Measurements from ENCODE around the gene PTER.

GRCh38 chr10:16491933-16492332 lies 55.1 kb downstream of the PTER start:
- TF ChIP-seq CTCF (IDR thresholded peaks at IDR 0.05) (no peak), EZH2 (IDR thresholded peaks at IDR 0.05) (no peak)

All from neural progenitor cell (in vitro differentiated cells).